ENCODE measurements around the gene CLIP2.
"Not testable (repeated sequence)": the region's sequence is repeated elsewhere in the genome, so short reads cannot be mapped to it uniquely, and the experiment has no call there.

The CLIP2 gene

GRCh38 chr7:74297516-74298233 lies 8.5 kb downstream of the CLIP2 start:
- DNase-seq (ENCODE audit: low read depth): no peak

- DNase-seq (ENCODE audit: low read depth): no peak
Measured at GRCh38 chr7:74299401-74299800, 10.2 kb downstream of the CLIP2 start.

- DNase-seq (ENCODE audit: low read depth): no peak
Measured at GRCh38 chr7:74300926-74301325, 11.7 kb downstream of the CLIP2 start.

- DNase-seq (ENCODE audit: low read depth): no peak
Measured at GRCh38 chr7:74302745-74303221, 13.6 kb downstream of the CLIP2 start.

- no peak for DNase-seq (ENCODE audit: low read depth)
Measured at GRCh38 chr7:74304550-74304949, 15.3 kb downstream of the CLIP2 start.

- DNase-seq (ENCODE audit: low read depth): no peak
Measured at GRCh38 chr7:74306004-74306729, 17.0 kb downstream of the CLIP2 start.

- DNase-seq (ENCODE audit: low read depth): no peak
Measured at GRCh38 chr7:74306730-74307469, 17.7 kb downstream of the CLIP2 start.

- no peak for DNase-seq (ENCODE audit: low read depth)
Measured at GRCh38 chr7:74307738-74308505, 18.7 kb downstream of the CLIP2 start.

- no peak for DNase-seq (ENCODE audit: low read depth)
Measured at GRCh38 chr7:74309181-74309580, 20.0 kb downstream of the CLIP2 start.

GRCh38 chr7:74311305-74311744 lies 22.1 kb downstream of the CLIP2 start:
- DNase-seq (ENCODE audit: low read depth): no peak

GRCh38 chr7:74312418-74313028 lies 23.3 kb downstream of the CLIP2 start:
- no peak for DNase-seq (ENCODE audit: low read depth)

- not testable (repeated sequence) for DNase-seq (ENCODE audit: low read depth)
Measured at GRCh38 chr7:74315891-74316290, 26.7 kb downstream of the CLIP2 start.

GRCh38 chr7:74317146-74317782 lies 28.1 kb downstream of the CLIP2 start:
- no peak for DNase-seq (ENCODE audit: low read depth)

GRCh38 chr7:74318043-74318442 lies 28.8 kb downstream of the CLIP2 start:
- no peak for DNase-seq (ENCODE audit: low read depth)

- no peak for DNase-seq (ENCODE audit: low read depth)
Measured at GRCh38 chr7:74320645-74321221, 31.5 kb downstream of the CLIP2 start.

- not testable (repeated sequence) for DNase-seq (ENCODE audit: low read depth)
Measured at GRCh38 chr7:74322892-74323291, 33.7 kb downstream of the CLIP2 start.

- DNase-seq (ENCODE audit: low read depth): no peak
Measured at GRCh38 chr7:74324531-74325209, 35.5 kb downstream of the CLIP2 start.

- DNase-seq (ENCODE audit: low read depth): no peak
Measured at GRCh38 chr7:74325210-74325565, 36.0 kb downstream of the CLIP2 start.

GRCh38 chr7:74329225-74329624 lies 40.0 kb downstream of the CLIP2 start:
- no peak for DNase-seq (ENCODE audit: low read depth)

Measured in stimulated activated CD8-positive, alpha-beta memory T cell treated with anti-CD3 and anti-CD28 coated beads, Interleukin-15, amount 100 ng/mL, for 1 hour (primary cell).